ENCODE results near the gene MEDAG. TPM values are rescaled to one million over a fixed set of nuclear protein-coding genes. Genes with fewer than 3 reads are reported as not detected.

Gene MEDAG
- total and polyA plus RNA-seq, 2 experiments from 2014 or later = 1.7 to 2.0 TPM

GRCh38 chr13:30873499-30873898, 32.6 kb upstream of the MEDAG start:
- Histone ChIP-seq H3K79me2 (replicated peaks; ENCODE audit: insufficient read depth) (no peaks in the 10 kb centered on the region; the same call in 1 of the 2 replicates), H3K27ac (ENCODE audit: low read depth) (peak overlapping the region; percentile 45; the same call in 1 of the 2 replicates), H3K27me3 (ENCODE audit: insufficient read depth) (no peaks in the 10 kb centered on the region), H3K4me3 (no peak overlapping the region), H3F3A (replicated peaks; ENCODE audit: low read depth) (no peaks in the 10 kb centered on the region), H2AFZ (no peak overlapping the region), H3K4me1 (ENCODE audit: insufficient read depth) (peaks cover 35% of the 10 kb centered on the region), H3K4me2 (peak overlapping the region; percentile 53), H3K36me3 (ENCODE audit: insufficient read depth) (no peaks in the 10 kb centered on the region), H3K9me2 (ENCODE audit: insufficient read depth) (no peaks in the 10 kb centered on the region), H4K20me1 (replicated peaks; ENCODE audit: insufficient read depth) (no peaks in the 10 kb centered on the region)
- no peak overlapping the region for H3K27ac Mint-ChIP-seq
- DNase-seq (ENCODE audit: low spot score) (no peak), ATAC-seq (no peak)
- H3K36me3 Mint-ChIP-seq (ENCODE audit: low read depth) = no peaks in the 10 kb centered on the region
- no peak for TF ChIP-seq JUNB (IDR thresholded peaks at IDR 0.05; ENCODE audit: unreplicated experiment)
- TF ChIP-seq CREB1 (CRISPR knock-in tag; IDR thresholded peaks at IDR 0.05; ENCODE audit: low read depth) = no peak
- no peak for TF ChIP-seq EZH2phosphoT487 (IDR thresholded peaks at IDR 0.05; ENCODE audit: unreplicated experiment)
- TF ChIP-seq POLR2AphosphoS5 (IDR thresholded peaks at IDR 0.05; ENCODE audit: low read depth) = no peak
- no peak for TF ChIP-seq ZNF114 (CRISPR knock-in tag; IDR thresholded peaks at IDR 0.05)
- no peak for TF ChIP-seq NANOG (IDR thresholded peaks at IDR 0.05; ENCODE audit: borderline replicate concordance)
- TF ChIP-seq ZNF462 (CRISPR knock-in tag; IDR thresholded peaks at IDR 0.05) = no peak
- no peak for TF ChIP-seq ZNF331 (CRISPR knock-in tag; IDR thresholded peaks at IDR 0.05; ENCODE audit: low read depth)
- TF ChIP-seq REST (IDR thresholded peaks at IDR 0.05; ENCODE audit: unreplicated experiment) = no peak
- H3K4me1 Mint-ChIP-seq = peaks cover 53% of the 10 kb centered on the region
- no peaks in the 10 kb centered on the region for H3K9me3 Mint-ChIP-seq
- peaks cover 12% of the 10 kb centered on the region for H3K27me3 Mint-ChIP-seq (ENCODE audit: insufficient read depth, low read depth, poor library complexity)
- no peak overlapping the region for H3K4me3 Mint-ChIP-seq
